ENCODE data around the gene CYP2B6. TPM values are rescaled to one million over a fixed set of nuclear protein-coding genes. Genes with fewer than 3 reads are reported as not detected.
"Not testable (repeated sequence)": the region's sequence is repeated elsewhere in the genome, so short reads cannot be mapped to it uniquely, and the experiment has no call there.

The CYP2B6 gene
- total RNA-seq, 4 donors from 2014 or later, result not detected

DNA sequence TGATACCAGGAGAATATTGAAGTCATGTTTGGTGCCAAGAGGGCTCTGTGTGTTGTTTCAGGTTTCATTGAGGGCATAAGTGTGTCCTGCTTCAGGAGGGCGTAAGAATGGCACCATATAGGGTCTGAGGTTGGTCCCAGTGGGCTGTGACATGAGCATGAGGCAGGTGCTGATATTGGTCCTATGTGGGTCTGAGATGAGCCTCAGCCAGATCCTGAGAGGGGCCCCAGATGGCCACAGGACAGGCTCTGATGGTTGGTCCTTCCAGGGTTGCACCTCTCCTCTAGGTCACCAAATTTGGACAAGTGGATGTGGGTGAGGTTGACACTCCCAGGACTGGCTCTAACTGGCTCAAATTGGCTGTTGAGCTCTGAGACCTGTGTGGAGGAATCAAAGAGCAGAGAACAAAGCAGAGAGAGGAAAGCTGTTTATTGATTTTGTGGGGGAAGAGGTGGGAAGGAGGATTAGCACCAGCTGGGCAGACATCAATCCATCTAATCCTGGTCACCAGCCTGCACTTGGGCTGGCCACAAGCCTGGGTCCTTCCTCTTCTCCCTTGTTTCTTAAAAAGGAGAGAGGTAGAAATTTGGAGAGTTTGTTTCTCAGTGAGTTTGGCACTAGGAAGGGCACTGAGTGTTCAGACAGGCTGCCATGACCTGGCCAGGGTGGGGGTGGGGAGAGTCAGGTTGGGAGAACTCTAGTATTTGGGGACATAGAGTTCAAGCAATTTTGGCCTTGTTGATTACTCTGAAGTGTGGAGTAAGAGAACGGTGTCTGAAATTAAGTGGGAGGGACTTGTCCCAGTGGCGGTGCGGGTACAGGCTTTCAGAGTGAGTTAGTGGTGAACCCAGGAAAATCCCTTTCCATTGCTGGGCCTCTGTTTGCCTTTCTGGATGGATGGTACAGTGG lies 38.7 kb downstream of the CYP2B6 start:
- no peak overlapping the region for H3K4me3 ChIP-seq
- no peak for ATAC-seq
- no peak overlapping the region for H3K27ac ChIP-seq
- no peaks in the 10 kb centered on the region for H3K4me1 ChIP-seq
- no peak for TF ChIP-seq EP300 (IDR thresholded peaks at IDR 0.05)
- TF ChIP-seq POLR2A (IDR thresholded peaks at IDR 0.05), result no peak
- TF ChIP-seq, protein P1, sequence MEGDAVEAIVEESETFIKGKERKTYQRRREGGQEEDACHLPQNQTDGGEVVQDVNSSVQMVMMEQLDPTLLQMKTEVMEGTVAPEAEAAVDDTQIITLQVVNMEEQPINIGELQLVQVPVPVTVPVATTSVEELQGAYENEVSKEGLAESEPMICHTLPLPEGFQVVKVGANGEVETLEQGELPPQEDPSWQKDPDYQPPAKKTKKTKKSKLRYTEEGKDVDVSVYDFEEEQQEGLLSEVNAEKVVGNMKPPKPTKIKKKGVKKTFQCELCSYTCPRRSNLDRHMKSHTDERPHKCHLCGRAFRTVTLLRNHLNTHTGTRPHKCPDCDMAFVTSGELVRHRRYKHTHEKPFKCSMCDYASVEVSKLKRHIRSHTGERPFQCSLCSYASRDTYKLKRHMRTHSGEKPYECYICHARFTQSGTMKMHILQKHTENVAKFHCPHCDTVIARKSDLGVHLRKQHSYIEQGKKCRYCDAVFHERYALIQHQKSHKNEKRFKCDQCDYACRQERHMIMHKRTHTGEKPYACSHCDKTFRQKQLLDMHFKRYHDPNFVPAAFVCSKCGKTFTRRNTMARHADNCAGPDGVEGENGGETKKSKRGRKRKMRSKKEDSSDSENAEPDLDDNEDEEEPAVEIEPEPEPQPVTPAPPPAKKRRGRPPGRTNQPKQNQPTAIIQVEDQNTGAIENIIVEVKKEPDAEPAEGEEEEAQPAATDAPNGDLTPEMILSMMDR (IDR thresholded peaks at IDR 0.05), result no peak
- no peak for TF ChIP-seq POLR2AphosphoS5 (IDR thresholded peaks at IDR 0.05)
- H3K9me3 ChIP-seq, result no peaks in the 10 kb centered on the region
- H3K36me3 ChIP-seq, result no peaks in the 10 kb centered on the region
- 80 to 89% methylated on average over 4 of the region's 4 CpGs for WGBS, 2 donors (ENCODE audit: low coverage in 1 of 2)
- H3K27me3 ChIP-seq, result peaks cover 22% of the 10 kb centered on the region

DNA sequence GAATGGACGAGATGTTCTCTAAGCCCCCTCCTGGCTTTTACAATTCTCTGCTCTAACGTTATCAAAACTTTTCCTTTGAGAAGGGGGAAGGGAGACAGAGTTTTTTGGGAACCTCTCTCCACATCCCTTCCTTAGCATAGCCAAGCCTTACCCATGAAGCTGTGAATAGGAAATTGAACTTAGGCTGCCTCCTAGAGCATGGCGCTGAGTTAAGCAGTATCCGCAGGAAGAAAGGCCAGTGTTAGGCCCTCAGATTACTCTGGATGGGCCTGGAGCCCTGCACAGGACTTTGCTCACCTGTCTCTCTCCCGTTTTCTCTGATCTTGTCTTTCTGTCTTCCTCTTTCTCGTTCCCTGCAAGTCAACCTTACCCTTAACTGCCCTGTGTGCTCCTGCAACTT lies 39.6 kb downstream of the CYP2B6 start:
- Histone ChIP-seq H3K4me1 (no peaks in the 10 kb centered on the region), H3K4me3 (no peak overlapping the region), H3K27ac (no peak overlapping the region), H3K9me3 (no peaks in the 10 kb centered on the region), H3K27me3 (peaks cover 13% of the 10 kb centered on the region), H3K36me3 (no peaks in the 10 kb centered on the region)
- 50 to 70% methylated on average over 3 to 6 of the region's 6 CpGs for WGBS, 2 donors (ENCODE audit: low coverage in 1 of 2)
- no peak for ATAC-seq
- TF ChIP-seq POLR2A (IDR thresholded peaks at IDR 0.05), result no peak

DNA sequence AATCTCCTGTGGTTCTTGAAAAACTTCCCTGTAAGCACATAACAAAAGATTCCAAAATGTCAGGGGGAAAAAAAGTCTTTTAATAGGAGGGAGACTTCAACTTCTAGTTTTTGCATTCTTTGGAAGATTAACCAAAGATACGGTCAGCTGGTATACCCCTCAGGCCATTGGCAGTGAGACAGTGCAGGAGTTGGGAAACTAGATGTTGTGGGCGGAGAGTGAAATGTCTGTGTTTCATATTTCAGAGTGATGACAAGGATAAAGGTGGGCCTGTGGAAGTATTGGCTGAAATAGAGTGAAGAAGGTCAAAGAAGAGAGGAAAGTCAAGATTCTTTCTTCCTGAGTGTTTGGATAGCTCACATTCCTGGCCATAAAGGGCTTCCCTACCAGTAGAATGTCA lies 40.8 kb downstream of the CYP2B6 start:
- TF ChIP-seq, protein P1 (IDR thresholded peaks at IDR 0.05), result no peak
- TF ChIP-seq EP300 (IDR thresholded peaks at IDR 0.05) (no peak), POLR2AphosphoS5 (IDR thresholded peaks at IDR 0.05) (no peak), POLR2A (IDR thresholded peaks at IDR 0.05) (no peak)
- no peaks in the 10 kb centered on the region for H3K36me3 ChIP-seq
- 42 to 88% methylated on average over 1 to 2 of the region's 2 CpGs for WGBS, 2 donors (ENCODE audit: low coverage in 1 of 2)
- H3K4me3 ChIP-seq, result no peak overlapping the region
- no peaks in the 10 kb centered on the region for H3K4me1 ChIP-seq
- H3K27ac ChIP-seq, result no peak overlapping the region
- no peaks in the 10 kb centered on the region for H3K9me3 ChIP-seq
- H3K27me3 ChIP-seq, result peaks cover 8% of the 10 kb centered on the region
- ATAC-seq, result no peak

DNA sequence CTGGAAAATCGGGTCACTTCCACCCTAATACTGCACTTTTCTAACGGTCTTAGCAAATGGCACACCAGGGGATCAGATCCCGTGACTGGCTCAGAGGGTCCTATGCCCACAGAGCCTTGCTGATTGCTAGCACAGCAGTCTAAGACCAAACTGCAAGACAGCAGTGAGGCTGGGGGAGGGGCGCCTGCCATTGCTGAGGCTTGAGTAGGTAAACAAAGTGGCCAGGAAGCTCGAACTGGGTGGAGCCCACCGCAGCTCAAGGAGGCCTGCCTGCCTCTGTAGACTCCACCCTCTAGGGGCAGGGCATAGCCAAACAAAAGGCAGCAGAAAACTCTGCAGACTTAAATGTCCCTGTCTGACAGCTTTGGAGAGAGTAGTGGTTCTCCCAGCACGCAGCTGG lies 42.2 kb downstream of the CYP2B6 start:
- not testable (repeated sequence) for H3K4me1 ChIP-seq

DNA sequence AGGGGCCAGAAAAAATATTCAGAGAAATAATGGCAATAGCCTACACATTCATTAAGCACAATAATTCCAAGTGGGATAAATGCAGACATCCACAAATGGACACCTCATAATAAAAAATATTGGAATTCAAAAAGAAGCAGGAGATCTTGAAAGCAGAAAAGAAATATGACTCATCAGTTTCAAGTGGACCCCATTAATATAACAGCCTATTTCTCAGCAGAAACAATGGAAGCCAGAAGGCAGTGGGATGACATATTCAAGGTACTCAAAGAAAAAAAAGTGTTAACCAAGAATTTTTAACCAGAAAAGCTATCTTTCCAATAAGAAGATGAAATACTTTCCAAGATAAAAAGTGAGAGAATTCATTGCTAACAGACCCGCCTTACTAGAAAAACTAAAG lies 48.7 kb downstream of the CYP2B6 start:
- H3K36me3 ChIP-seq, result no peaks in the 10 kb centered on the region
- TF ChIP-seq EP300 (IDR thresholded peaks at IDR 0.05) (no peak), POLR2A (IDR thresholded peaks at IDR 0.05) (no peak), POLR2AphosphoS5 (IDR thresholded peaks at IDR 0.05) (no peak)
- TF ChIP-seq, protein P1 (IDR thresholded peaks at IDR 0.05), result no peak
- H3K4me3 ChIP-seq, result no peak overlapping the region
- no peak overlapping the region for H3K27ac ChIP-seq
- H3K4me1 ChIP-seq, result no peaks in the 10 kb centered on the region
- WGBS, 2 donors (ENCODE audit: low coverage in 1 of 2), result 78 to 80% methylated on average over 1 of the region's 1 CpG
- peaks cover 0 to 7% (median 0%) of the 10 kb centered on the region in 3 donors for H3K9me3 ChIP-seq
- no peaks in the 10 kb centered on the region for H3K27me3 ChIP-seq
- no peak for ATAC-seq

More for the DNA sequence above, 42.2 kb downstream of the CYP2B6 start:
- H3K36me3 ChIP-seq, H3K9me3 ChIP-seq, H3K4me3 ChIP-seq, H3K27ac ChIP-seq, H3K27me3 ChIP-seq, ATAC-seq: not testable (repeated sequence)
- 90% methylated on average over 2 of the region's 7 CpGs; no CpG with 5 or more reads in 1 of the 2 donors for WGBS, 2 donors (ENCODE audit: low coverage in 1 of 2)

DNA sequence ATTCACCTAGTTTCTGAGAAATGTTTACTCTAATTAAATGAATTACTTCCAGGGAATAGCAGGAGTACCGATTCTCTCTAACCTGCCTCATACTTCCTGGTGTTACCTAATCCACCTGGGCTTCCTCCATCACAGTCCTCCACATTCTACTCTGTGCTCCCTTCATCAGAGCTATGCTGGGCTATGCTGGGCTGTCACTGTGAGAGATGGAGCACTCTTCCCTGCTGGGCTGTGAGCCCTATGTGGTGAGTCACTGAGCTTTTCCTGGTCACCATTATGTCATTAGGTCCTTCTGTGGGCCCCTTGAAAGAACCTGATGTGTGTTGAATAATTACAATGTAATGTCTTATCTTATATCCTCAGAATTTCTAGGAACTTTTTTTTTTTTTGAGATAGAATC lies 54.0 kb downstream of the CYP2B6 start:
- H3K36me3 ChIP-seq, H3K27ac ChIP-seq, ATAC-seq, H3K9me3 ChIP-seq, H3K4me3 ChIP-seq, H3K4me1 ChIP-seq: not testable (repeated sequence)
- H3K27me3 ChIP-seq, result peaks cover 33% of the 10 kb centered on the region
- 43 to 50% methylated on average over 1 of the region's 1 CpG for WGBS, 2 donors (ENCODE audit: low coverage in 1 of 2)

All from gastroesophageal sphincter (tissue), 4 donors.